Smooth muscle cell (in vitro differentiated cells): ENCODE data around the gene RNF213. TPM values are rescaled to one million over a fixed set of nuclear protein-coding genes. Genes with fewer than 3 reads are reported as not detected.

Experiments used
- DNase-seq: peaks from one replicate; lab custom pipeline; 2025; ENCODE audit not compliant: unreplicated experiment; lab: John Stamatoyannopoulos, UW
- H2AFZ ChIP-seq: fragments of 200-600 bp; sonication (generic); 2 replicates; pipeline ENCODE4 v1.6.0; 2016; ENCODE audit warnings: antibody characterized with exemption, low read depth, mild to moderate bottlenecking
- H3F3A ChIP-seq: fragments of 200-600 bp; sonication (generic); 2 replicates; pipeline ENCODE4 v1.6.0; 2017; ENCODE audit warnings: antibody characterized with exemption, low read depth
- H3K27ac ChIP-seq: fragments of 200-600 bp; sonication (generic); 2 replicates; pipeline ENCODE4 v1.5.1; 2016; ENCODE audit warnings: low read depth, mild to moderate bottlenecking
- H3K27me3 ChIP-seq: fragments of 200-600 bp; sonication (generic); 2 replicates; pipeline ENCODE4 v1.6.1; 2016; ENCODE audit warnings: low read depth, mild to moderate bottlenecking
- H3K36me3 ChIP-seq: fragments of 200-600 bp; sonication (generic); 2 replicates; pipeline ENCODE4 v1.5.1; 2016; ENCODE audit warnings: low read depth
- H3K4me1 ChIP-seq: fragments of 200-600 bp; sonication (generic); 2 replicates; pipeline ENCODE4 v1.5.1; 2016; ENCODE audit warnings: low read depth
- H3K4me2 ChIP-seq: fragments of 200-600 bp; sonication (generic); 2 replicates; pipeline ENCODE4 v1.6.0; 2016; ENCODE audit warnings: mild to moderate bottlenecking
- H3K4me3 ChIP-seq: fragments of 200-600 bp; sonication (generic); 2 replicates; pipeline ENCODE4 v1.5.1; 2016; ENCODE audit warnings: mild to moderate bottlenecking
- H3K79me2 ChIP-seq: fragments of 200-600 bp; sonication (generic); 2 replicates; pipeline ENCODE4 v1.6.0; 2016; ENCODE audit warnings: low read depth, mild to moderate bottlenecking
- H3K9ac ChIP-seq: fragments of 200-600 bp; sonication (generic); 2 replicates; pipeline ENCODE4 v1.6.0; 2016; ENCODE audit warnings: low read depth
- H3K9me3 ChIP-seq: fragments of 200-600 bp; sonication (generic); replicated peaks from 2 replicates; pipeline ENCODE4 v1.5.1; 2016; ENCODE audit warnings: low read depth
- H4K20me1 ChIP-seq: fragments of 200-600 bp; sonication (generic); 2 replicates; pipeline ENCODE4 v1.6.0; 2016; ENCODE audit warnings: low read depth
- WGBS: methylation state at CpG from one replicate; pipeline ENCODE4 v1.1.7; 2016; ENCODE audit warnings: low lambda C conversion rate; 5-methylcytosine and 5-hydroxymethylcytosine counted together
- microRNA-seq: library from miRNA; unstranded; fragments of <30 nt; microRNA quantifications from one replicate; pipeline ENCODE4, GENCODE V29; 2016; ENCODE audit warnings: borderline number of aligned reads
- polyA plus RNA-seq: library from polyadenylated mRNA; unstranded; fragments of >200 nt; fragmentation: Nextera tagmentation; extraction: Ambion mirVana; gene quantifications from 2 replicates; pipeline ENCODE4 v1.2.1, GENCODE V29; 2016
- small RNA-seq: library from RNA; depleted of rRNA; stranded (forward); fragments of <200 nt; gene quantifications from one replicate; pipeline ENCODE3, GENCODE V24; 2014
- total RNA-seq: library from RNA; depleted of rRNA; stranded (reverse); fragments of >200 nt; gene quantifications from 2 replicates; pipeline ENCODE4 v1.2.3, GENCODE V29; 2014
- TF ChIP-seq, protein P1 (sequence below): fragments of 200-600 bp; sonication (generic); IDR thresholded peaks from 2 replicates; pipeline ENCODE4 v1.5.1; 2017; ENCODE audit warnings: borderline replicate concordance, mild to moderate bottlenecking, antibody characterized with exemption; ENCODE audit not compliant: insufficient read depth, poor library complexity, severe bottlenecking

Gene RNF213
- total and polyA plus RNA-seq, 2 experiments from 2014 or later: 12.8 to 43.0 TPM

DNA sequence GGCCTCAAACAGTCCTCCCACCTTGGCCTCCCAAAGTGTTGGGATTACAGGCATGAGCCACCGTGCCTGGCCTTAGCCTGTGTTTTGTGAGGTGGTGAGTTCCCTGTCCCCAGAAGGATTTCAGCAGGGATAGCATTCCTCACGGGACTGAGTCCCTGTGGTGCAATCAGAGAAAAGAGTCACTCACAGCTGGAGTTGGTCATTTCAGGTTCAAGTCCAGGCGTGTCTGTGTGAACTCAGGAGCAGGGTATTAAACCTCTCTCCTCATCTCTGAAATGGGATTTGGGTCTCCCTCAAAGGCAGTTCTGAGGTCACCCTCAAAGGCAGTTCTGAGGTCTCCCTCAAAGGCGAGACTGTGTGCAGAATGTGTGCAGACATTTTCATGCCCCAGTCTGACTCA, 187.1 kb downstream of the RNF213 start:
- DNase-seq: no peak
- Histone ChIP-seq H2AFZ (no peak overlapping the region), H3K4me3 (no peak overlapping the region), H3F3A (no peaks in the 10 kb centered on the region), H3K9me3 (no peaks in the 10 kb centered on the region), H3K79me2 (no peaks in the 10 kb centered on the region), H3K9ac (no peak overlapping the region), H3K4me1 (no peaks in the 10 kb centered on the region), H3K36me3 (no peaks in the 10 kb centered on the region), H3K27ac (no peak overlapping the region), H4K20me1 (peaks cover 19% of the 10 kb centered on the region), H3K4me2 (no peak overlapping the region), H3K27me3 (peaks cover 11% of the 10 kb centered on the region)
- 79% methylated on average over 4 of the region's 4 CpGs for WGBS
- TF ChIP-seq, protein P1, sequence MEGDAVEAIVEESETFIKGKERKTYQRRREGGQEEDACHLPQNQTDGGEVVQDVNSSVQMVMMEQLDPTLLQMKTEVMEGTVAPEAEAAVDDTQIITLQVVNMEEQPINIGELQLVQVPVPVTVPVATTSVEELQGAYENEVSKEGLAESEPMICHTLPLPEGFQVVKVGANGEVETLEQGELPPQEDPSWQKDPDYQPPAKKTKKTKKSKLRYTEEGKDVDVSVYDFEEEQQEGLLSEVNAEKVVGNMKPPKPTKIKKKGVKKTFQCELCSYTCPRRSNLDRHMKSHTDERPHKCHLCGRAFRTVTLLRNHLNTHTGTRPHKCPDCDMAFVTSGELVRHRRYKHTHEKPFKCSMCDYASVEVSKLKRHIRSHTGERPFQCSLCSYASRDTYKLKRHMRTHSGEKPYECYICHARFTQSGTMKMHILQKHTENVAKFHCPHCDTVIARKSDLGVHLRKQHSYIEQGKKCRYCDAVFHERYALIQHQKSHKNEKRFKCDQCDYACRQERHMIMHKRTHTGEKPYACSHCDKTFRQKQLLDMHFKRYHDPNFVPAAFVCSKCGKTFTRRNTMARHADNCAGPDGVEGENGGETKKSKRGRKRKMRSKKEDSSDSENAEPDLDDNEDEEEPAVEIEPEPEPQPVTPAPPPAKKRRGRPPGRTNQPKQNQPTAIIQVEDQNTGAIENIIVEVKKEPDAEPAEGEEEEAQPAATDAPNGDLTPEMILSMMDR: no peak

Small RNA genes within 50 kb of the gene (microRNA-seq; reads per million reads assigned to microRNA genes)
- not detected for gene MIR4730

Small RNA genes within 50 kb of the gene (small RNA-seq; reads per million reads assigned to genes)
- gene MIR4730: 0.21 reads per million

Other genes starting within 250 kb of the RNF213 start
- gene TBC1D16, start 225.0 kb upstream of the RNF213 start, total RNA-seq: 17.4 and 26.4 TPM in 2 replicates
- gene TBC1D16, start 225.0 kb upstream of the RNF213 start, polyA plus RNA-seq: 22.0 and 24.6 TPM in 2 replicates
- 4.2 and 5.9 TPM in 2 replicates for gene CCDC40, start 224.2 kb upstream of the RNF213 start, total RNA-seq
- gene CCDC40, start 224.2 kb upstream of the RNF213 start, polyA plus RNA-seq: 0.81 and 3.6 TPM in 2 replicates
- gene GAA, start 159.3 kb upstream of the RNF213 start, total RNA-seq: 36.6 and 37.4 TPM in 2 replicates
- 53.6 and 56.5 TPM in 2 replicates for gene GAA, start 159.3 kb upstream of the RNF213 start, polyA plus RNA-seq
- gene EIF4A3, start 113.7 kb upstream of the RNF213 start, total RNA-seq: 75.0 and 86.1 TPM in 2 replicates
- 109 and 127 TPM in 2 replicates for gene EIF4A3, start 113.7 kb upstream of the RNF213 start, polyA plus RNA-seq
- gene CARD14, start 90.8 kb upstream of the RNF213 start, total RNA-seq: 1.8 and 3.9 TPM in 2 replicates
- 1.0 and 3.9 TPM in 2 replicates for gene CARD14, start 90.8 kb upstream of the RNF213 start, polyA plus RNA-seq
- 5.8 and 8.5 TPM in 2 replicates for gene SGSH, start 40.5 kb upstream of the RNF213 start, total RNA-seq
- gene SGSH, start 40.5 kb upstream of the RNF213 start, polyA plus RNA-seq: 26.7 and 29.2 TPM in 2 replicates
- gene SLC26A11, start 40.4 kb upstream of the RNF213 start, total RNA-seq: 8.2 and 13.7 TPM in 2 replicates
- gene SLC26A11, start 40.4 kb upstream of the RNF213 start, polyA plus RNA-seq: 10.2 and 12.2 TPM in 2 replicates
- 22.2 and 31.6 TPM in 2 replicates for gene ENDOV, start 154.3 kb downstream of the RNF213 start, total RNA-seq
- gene ENDOV, start 154.3 kb downstream of the RNF213 start, polyA plus RNA-seq: 59.7 and 61.7 TPM in 2 replicates
- gene NPTX1, start 215.8 kb downstream of the RNF213 start, total RNA-seq: 1.8 and 3.9 TPM in 2 replicates
- gene NPTX1, start 215.8 kb downstream of the RNF213 start, polyA plus RNA-seq: 5.9 and 7.6 TPM in 2 replicates